Esophagus (tissue), 2 donors: ENCODE data around the gene SNRPD2. TPM values are rescaled to one million over a fixed set of nuclear protein-coding genes. Genes with fewer than 3 reads are reported as not detected.
"Not testable (repeated sequence)": the region's sequence is repeated elsewhere in the genome, so short reads cannot be mapped to it uniquely, and the experiment has no call there.

Experiments used
- H3K27ac ChIP-seq, 2 donors: one replicate each; pipeline ENCODE4 v1.5.1; 2013; ENCODE audit warnings: low read depth in 2 of 2, mild to moderate bottlenecking in 2 of 2, inconsistent platforms in 1 of 2, low read length in 1 of 2, moderate library complexity in 1 of 2
- H3K27me3 ChIP-seq, 2 donors: one replicate each; pipeline ENCODE4 v1.6.1; 2013; ENCODE audit warnings: low read length in 2 of 2, control low read depth in 1 of 2, mild to moderate bottlenecking in 1 of 2; ENCODE audit not compliant: insufficient read depth in 2 of 2, control insufficient read depth in 1 of 2
- H3K36me3 ChIP-seq, 2 donors: one replicate each; pipeline ENCODE4 v1.6.1; 2013; ENCODE audit warnings: low read length in 1 of 2; ENCODE audit not compliant: control insufficient read depth in 2 of 2, insufficient read depth in 2 of 2
- H3K4me1 ChIP-seq, 2 donors: one replicate each; pipeline ENCODE4 v1.6.1; 2013; ENCODE audit warnings: low read length in 1 of 2; ENCODE audit not compliant: control insufficient read depth in 2 of 2, insufficient read depth in 2 of 2
- H3K4me3 ChIP-seq, 2 donors: one replicate each; pipeline ENCODE4 v1.5.1; 2013; ENCODE audit warnings: low read length in 2 of 2, mild to moderate bottlenecking in 2 of 2, low read depth in 1 of 2, moderate library complexity in 1 of 2
- H3K9me3 ChIP-seq, 2 donors: one replicate each; pipeline ENCODE4 v1.6.1; 2013; ENCODE audit warnings: mild to moderate bottlenecking in 2 of 2, low read depth in 1 of 2, low read length in 1 of 2, moderate library complexity in 1 of 2; ENCODE audit not compliant: control insufficient read depth in 2 of 2, insufficient read depth in 1 of 2
- WGBS, 2 donors: extraction: QIAGEN DNeasy Blood & Tissue Kit; methylation state at CpG; one replicate each; pipeline ENCODE4 v1.1.7; 2013; 5-methylcytosine and 5-hydroxymethylcytosine counted together
- polyA plus RNA-seq, 2 donors: library from polyadenylated mRNA; stranded (reverse); fragments of 200-250 nt; gene quantifications; one replicate each; pipeline ENCODE4 v1.2.3, GENCODE V29; 2013
- donor health status: healthy with polysubstance abuse.
- donor health status: Bipolar disorder and iron deficiency.

SNRPD2 gene
- polyA plus RNA-seq, 2 donors, result 291 to 376 TPM

DNA sequence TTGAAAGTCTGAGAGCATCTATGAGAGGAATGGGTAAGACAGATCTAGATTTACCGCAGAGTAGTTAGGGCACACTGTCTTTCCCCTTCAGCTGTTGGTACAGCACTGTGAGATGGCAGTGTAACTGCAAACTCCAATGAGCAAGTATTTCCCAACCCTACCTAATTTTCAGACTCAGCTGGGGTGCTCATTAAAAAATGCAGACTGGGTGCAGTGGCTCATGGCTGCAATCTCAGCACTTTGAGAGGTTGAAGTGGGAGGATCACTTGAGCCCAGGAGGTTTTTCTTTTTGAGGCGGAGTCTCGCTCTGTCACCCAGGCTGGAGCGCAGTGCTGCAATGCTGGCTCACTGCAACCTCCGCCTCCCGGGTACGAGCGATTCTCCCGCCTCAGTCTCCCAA is 13.4 kb upstream of the SNRPD2 start:
- Histone ChIP-seq H3K4me3 (no peak overlapping the region), H3K36me3 (peaks cover 0 to 4% of the 10 kb centered on the region in 2 donors), H3K27me3 (no peaks in the 10 kb centered on the region), H3K9me3 (peaks cover 0 to 3% of the 10 kb centered on the region in 2 donors), H3K4me1 (no peaks in the 10 kb centered on the region), H3K27ac (no peak overlapping the region)
- 96 to 97% methylated on average over 9 of the region's 9 CpGs for WGBS, 2 donors

DNA sequence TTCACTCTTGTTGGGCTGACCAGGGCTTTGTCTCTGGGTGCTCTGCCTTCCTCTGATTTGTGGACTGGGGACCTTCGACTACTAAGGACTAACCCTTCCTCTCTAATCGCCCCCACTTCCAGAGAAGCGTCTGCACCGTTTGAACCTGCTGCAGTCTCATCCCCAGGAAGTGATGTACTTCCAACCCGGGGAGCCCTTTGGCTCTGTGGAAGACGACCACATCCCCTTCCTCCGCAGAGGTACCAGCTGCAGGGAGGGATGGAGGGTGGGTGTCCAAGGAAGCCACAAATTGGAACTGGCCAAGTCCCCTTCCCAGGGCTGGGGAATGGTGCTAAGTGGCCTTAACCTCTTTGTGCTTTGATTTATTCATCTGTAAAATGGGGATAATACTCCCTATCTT is 9.9 kb upstream of the SNRPD2 start:
- Histone ChIP-seq H3K4me1 (no peaks in the 10 kb centered on the region), H3K9me3 (peaks cover 0 to 3% of the 10 kb centered on the region in 2 donors), H3K36me3 (peaks cover 0 to 7% of the 10 kb centered on the region in 2 donors), H3K27ac (no peak overlapping the region), H3K4me3 (no peak overlapping the region), H3K27me3 (no peaks in the 10 kb centered on the region)
- WGBS, 2 donors, result 77% methylated on average over 7 of the region's 7 CpGs

DNA sequence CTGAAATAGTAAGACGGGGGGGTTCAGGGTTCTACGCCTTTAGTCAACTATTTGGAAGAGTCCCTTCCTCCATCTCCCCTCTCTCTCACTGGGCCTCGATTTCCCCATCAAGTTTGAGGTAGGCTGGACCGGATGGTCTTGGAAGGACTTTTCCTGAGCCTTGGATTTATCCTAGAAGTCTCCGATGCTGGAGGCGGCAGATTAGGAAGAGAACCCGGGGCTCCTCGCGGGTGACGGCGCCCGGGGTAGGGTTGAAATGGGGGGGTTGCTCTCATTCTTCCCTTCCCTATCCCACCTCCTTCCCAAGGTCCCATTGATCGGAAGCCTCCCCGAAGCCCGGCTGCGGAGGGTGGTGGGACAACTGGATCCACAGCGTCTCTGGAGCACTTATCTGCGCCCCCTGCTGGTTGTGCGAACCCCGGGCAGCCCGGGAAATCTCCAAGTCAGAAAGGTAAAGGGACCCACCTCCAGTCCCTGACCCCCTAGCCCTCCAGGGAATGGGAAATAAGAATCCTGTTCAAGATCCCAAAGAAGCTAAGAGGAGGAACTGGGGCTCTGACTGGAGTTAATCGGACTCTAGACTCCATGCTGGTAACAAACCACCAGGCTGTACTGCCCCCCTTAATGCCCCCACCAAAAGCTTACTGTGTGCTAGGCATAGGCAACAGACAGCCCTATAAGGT is 1.5 kb upstream of the SNRPD2 start:
- Histone ChIP-seq H3K27me3 (no peaks in the 10 kb centered on the region), H3K4me3 (peak overlapping the region; percentile 73 to 79), H3K9me3 (no peaks in the 10 kb centered on the region), H3K36me3 (peaks cover 3 to 9% of the 10 kb centered on the region in 2 donors), H3K4me1 (peaks cover 0 to 3% of the 10 kb centered on the region in 2 donors), H3K27ac (peak overlapping the region; percentile 91 to 97)
- WGBS, 2 donors, result 1% methylated on average over 22 of the region's 22 CpGs

DNA sequence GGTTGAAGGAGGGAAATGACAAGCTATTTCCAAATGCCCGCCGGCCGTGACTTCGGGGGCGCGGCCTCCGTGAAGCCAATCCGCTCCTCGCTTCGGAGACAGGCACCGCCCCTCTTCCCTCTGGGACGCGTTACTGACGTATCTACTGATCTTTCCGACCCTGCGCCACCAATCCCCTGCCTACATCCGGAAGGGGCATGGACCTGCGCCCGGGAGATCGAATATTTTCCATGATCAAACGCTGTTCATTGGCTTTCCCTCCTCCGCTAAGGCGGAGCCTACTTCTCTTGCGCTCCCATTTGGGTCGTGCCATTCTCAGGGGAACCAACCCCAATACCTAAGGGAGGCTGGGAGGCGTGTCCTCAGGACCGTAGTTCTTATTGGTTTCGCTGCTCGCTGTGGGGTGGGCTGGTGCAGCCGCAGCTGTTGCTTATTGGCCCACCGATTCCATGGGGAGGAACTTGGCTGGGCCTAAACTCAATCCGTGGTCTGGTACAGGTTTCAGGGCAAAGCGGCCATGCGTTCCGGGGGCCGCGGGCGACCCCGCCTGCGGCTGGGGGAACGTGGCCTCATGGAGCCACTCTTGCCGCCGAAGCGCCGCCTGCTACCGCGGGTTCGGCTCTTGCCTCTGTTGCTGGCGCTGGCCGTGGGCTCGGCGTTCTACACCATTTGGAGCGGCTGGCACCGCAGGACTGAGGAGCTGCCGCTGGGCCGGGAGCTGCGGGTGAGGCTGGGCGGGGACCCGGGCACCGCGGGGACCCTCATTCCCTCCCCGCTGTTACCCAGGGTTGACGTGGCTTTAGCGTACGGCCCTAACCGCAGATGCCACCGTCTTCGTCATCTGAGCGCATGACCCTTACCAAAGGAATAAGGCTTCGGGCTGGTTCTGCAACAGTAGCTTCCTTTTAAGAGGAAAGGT is 693 bp upstream of the SNRPD2 start, which contains the start of gene QPCTL:
Gene QPCTL (plus strand): TSS at position 480 of the 919 bp plus-strand sequence. CDS start 38 bp downstream, at position 518.
- no peaks in the 10 kb centered on the region for H3K27me3 ChIP-seq

DNA sequence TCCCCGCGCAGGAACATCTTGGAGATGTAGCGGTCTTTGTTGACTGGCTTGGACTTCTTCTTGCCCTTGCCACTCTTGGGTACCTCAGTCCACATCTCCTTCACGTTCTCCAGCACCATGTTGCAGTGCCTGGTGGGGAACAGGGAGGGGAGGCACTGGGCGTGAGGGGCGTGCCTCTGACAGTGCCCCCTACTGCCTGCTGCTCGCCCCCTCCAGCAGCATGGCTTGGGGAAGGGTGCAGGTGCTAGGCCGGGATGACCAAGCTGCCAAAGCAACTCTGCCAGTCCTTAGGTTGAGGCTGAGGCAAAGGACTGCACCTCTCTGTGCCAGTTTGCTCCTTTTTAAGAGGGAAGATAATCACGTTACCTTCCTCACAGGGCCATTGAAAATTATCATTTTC is 4.2 kb downstream of the SNRPD2 start:
- no peaks in the 10 kb centered on the region for H3K4me1 ChIP-seq
- no peaks in the 10 kb centered on the region for H3K9me3 ChIP-seq
- H3K27me3 ChIP-seq, result no peaks in the 10 kb centered on the region
- H3K36me3 ChIP-seq, result peaks cover 8 to 27% of the 10 kb centered on the region in 2 donors
- WGBS, 2 donors, result 90% methylated on average over 9 of the region's 9 CpGs
- H3K27ac ChIP-seq, result no peak overlapping the region
- H3K4me3 ChIP-seq, result no peak overlapping the region

More for the DNA sequence above, 693 bp upstream of the SNRPD2 start, which contains the start of gene QPCTL:
- 0% methylated on average over 70 of the region's 70 CpGs for WGBS, 2 donors
- Histone ChIP-seq H3K4me1 (peaks cover 0 to 3% of the 10 kb centered on the region in 2 donors), H3K9me3 (no peaks in the 10 kb centered on the region), H3K27ac (peak within 1 kb of the TSS; percentile 91 to 97), H3K36me3 (peaks cover 5 to 17% of the 10 kb centered on the region in 2 donors), H3K4me3 (peak within 1 kb of the TSS; percentile 73 to 79)

DNA sequence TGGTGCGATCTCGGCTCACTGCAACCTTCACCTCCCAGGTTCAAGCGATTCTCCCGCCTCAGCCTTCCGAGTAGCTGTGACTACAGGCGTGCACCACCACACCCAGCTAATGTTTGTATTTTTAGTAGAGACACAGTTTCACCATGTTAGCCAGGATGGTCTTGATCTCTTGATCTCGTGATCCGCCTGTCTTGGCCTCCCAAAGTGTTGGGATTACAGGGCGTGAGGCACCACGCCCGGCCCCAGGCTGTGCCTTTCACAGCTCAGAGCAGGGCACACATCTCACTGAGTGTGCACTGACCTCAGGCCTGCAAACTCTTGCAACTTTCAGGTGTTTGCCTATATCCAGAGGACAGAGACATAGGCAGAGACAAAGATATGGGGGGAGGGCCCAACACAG is 6.7 kb downstream of the SNRPD2 start:
- H3K36me3 ChIP-seq, result peaks cover 8 to 27% of the 10 kb centered on the region in 2 donors
- H3K27ac ChIP-seq, H3K27me3 ChIP-seq, H3K9me3 ChIP-seq, H3K4me3 ChIP-seq, H3K4me1 ChIP-seq: not testable (repeated sequence)
- WGBS, 2 donors, result 66 to 77% methylated on average over 9 to 11 of the region's 11 CpGs

DNA sequence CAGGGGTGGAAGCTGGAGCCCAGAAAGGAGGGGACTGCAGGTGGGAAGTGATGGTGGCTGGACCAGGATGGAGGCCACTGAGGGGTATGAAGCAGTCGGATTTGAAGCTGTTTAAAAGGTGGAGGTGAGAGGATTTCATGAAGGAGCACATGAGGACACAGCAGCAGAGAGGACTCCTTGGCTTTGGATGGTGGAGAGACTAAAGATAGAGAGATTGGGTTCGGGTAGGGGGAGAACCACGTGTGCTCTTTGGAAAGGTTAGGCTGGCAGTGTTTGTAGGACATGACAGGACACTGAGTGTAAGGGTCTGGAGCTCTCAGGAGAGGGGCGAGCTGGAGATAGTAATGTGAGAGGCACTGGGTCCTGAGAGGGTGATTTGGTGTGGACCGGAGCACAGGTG is 8.8 kb downstream of the SNRPD2 start:
- peaks cover 3 to 21% of the 10 kb centered on the region in 2 donors for H3K36me3 ChIP-seq
- no peak overlapping the region for H3K27ac ChIP-seq
- WGBS, 2 donors, result 69 to 76% methylated on average over 5 of the region's 5 CpGs
- peaks cover 0 to 2% of the 10 kb centered on the region in 2 donors for H3K4me1 ChIP-seq
- H3K4me3 ChIP-seq, result no peak overlapping the region
- no peaks in the 10 kb centered on the region for H3K27me3 ChIP-seq
- H3K9me3 ChIP-seq, result no peaks in the 10 kb centered on the region

DNA sequence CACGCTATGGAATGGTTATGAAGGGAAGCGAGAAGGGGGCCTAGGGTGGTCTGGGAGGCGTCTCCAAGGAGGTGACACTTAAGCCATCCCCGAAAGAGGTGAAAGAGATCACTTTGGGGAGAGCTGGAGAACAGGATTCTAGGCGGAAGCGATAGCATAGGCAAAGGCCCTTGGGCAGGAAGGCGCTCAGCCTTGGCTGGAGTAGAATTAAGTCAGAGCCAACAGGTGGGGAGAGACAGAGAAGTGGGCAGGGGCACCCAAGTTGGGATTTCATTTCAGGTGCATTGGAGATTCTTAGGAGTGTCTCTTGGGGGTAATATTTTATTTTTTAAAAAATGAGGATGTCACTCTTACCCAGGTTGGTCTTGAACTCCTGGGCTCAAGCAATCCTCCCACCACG is 9.6 kb downstream of the SNRPD2 start:
- Histone ChIP-seq H3K4me1 (peaks cover 0 to 6% of the 10 kb centered on the region in 2 donors), H3K9me3 (peaks cover 0 to 3% of the 10 kb centered on the region in 2 donors), H3K27ac (peak overlapping the region; percentile 71 to 88), H3K27me3 (no peaks in the 10 kb centered on the region), H3K4me3 (no peak overlapping the region), H3K36me3 (peaks cover 3 to 13% of the 10 kb centered on the region in 2 donors)
- 42 to 52% methylated on average over 8 of the region's 8 CpGs for WGBS, 2 donors

DNA sequence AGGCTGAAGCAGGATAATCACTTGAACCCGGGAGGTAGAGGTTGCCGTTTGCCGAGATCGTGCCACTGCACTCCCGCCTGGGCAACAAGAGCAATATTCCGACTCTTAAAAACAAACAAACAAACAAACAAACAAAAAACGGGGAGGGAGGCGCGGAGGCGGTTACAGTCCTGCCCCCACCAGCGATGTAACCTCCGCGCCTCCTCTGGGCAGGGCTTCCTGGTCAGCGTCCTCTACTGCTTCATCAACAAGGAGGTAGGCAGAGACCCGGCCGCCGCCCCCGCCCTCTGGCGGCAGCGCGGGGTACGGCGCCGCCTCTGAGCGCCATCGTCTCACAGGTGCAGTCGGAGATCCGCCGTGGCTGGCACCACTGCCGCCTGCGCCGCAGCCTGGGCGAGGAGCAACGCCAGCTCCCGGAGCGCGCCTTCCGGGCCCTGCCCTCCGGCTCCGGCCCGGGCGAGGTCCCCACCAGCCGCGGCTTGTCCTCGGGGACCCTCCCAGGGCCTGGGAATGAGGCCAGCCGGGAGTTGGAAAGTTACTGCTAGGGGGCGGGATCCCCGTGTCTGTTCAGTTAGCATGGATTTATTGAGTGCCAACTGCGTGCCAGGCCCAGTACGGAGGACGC is 10.2 kb downstream of the SNRPD2 start:
- peaks cover 3 to 10% of the 10 kb centered on the region in 2 donors for H3K36me3 ChIP-seq
- H3K9me3 ChIP-seq, result peaks cover 0 to 3% of the 10 kb centered on the region in 2 donors
- peak overlapping the region; percentile 18 to 28 for H3K4me3 ChIP-seq
- WGBS, 2 donors, result 2 to 3% methylated on average over 51 of the region's 51 CpGs
- peak overlapping the region; percentile 71 to 88 for H3K27ac ChIP-seq
- peaks cover 0 to 10% of the 10 kb centered on the region in 2 donors for H3K4me1 ChIP-seq
- no peaks in the 10 kb centered on the region for H3K27me3 ChIP-seq
